ENCODE results near the gene OR5H14. TPM values are rescaled to one million over a fixed set of nuclear protein-coding genes. Genes with fewer than 3 reads are reported as not detected.

The OR5H14 gene
- total and polyA plus RNA-seq, 2 of the 8 experiments (the other 6 are each of a cell fraction or from before 2014, with no cell fraction given), result not detected

GRCh38 chr3:98109807-98110549 is 37.3 kb upstream of the OR5H14 start:
- CTCF ChIA-PET (ENCODE audit: partially characterized antibody), result interaction anchor here (1.0 to 1.2 kb wide), 2 partner anchors 11 to 17 kb away, joined by 3 read pairs; no protein-coding TSS in a partner anchor
- no peak for FAIRE-seq
- 92% methylated on average over 4 of the region's 4 CpGs; no CpG with 5 or more reads in 1 of the 2 experiments for WGBS, 2 experiments (ENCODE audit: extremely low coverage in 1 of 2, insufficient coverage in 1 of 2, insufficient read length in 1 of 2, insufficient replicate concordance in 2 of 2, low coverage in 1 of 2, low lambda C conversion rate in 2 of 2, missing lambda C conversion rate in 1 of 2)

More at GRCh38 chr3:98109807-98110549, 37.3 kb upstream of the OR5H14 start:
- no peak overlapping the region for H2AK5ac ChIP-seq (ENCODE audit: low read depth, low read length)
- H3K27ac ChIP-seq (ENCODE audit: low read depth, low read length), result no peak overlapping the region
- H2BK5ac ChIP-seq (ENCODE audit: low read depth, low read length), result no peak overlapping the region
- DNase-seq (ENCODE audit: low read depth in 1 of 2, low spot score in 2 of 2), result no peak
- no peak overlapping the region for H4K91ac ChIP-seq (replicated peaks; ENCODE audit: insufficient read length, low read length)
- H3K36me3 ChIP-seq (ENCODE audit: control insufficient read depth in 2 of 4, insufficient read depth in 4 of 4, low read length in 3 of 4), result no peaks in the 10 kb centered on the region
- H4K5ac ChIP-seq (ENCODE audit: insufficient read length, low read depth, low read length), result no peak overlapping the region
- no peak overlapping the region for H3K23ac ChIP-seq (ENCODE audit: insufficient read length)
- no peak overlapping the region for H4K8ac ChIP-seq (ENCODE audit: extremely low read depth, insufficient read depth, low read length)
- no peak overlapping the region for H3K4ac ChIP-seq (replicated peaks; ENCODE audit: insufficient read length, low read depth, low read length)
- H3K27me3 ChIP-seq (replicated peaks in 1 of 4; ENCODE audit: control insufficient read depth in 3 of 4, extremely low read depth in 1 of 4, insufficient read depth in 3 of 4, low read length in 3 of 4), result no peaks in the 10 kb centered on the region
- no peak overlapping the region for H3K9ac ChIP-seq (replicated peaks in 1 of 4; ENCODE audit: extremely low read depth in 1 of 4, low read depth in 3 of 4, low read length in 3 of 4)
- H2BK12ac ChIP-seq (ENCODE audit: low read depth, low read length), result no peak overlapping the region
- POLR2A ChIA-PET (ENCODE audit: partially characterized antibody), result no interaction called here
- peaks cover 15 to 26% of the 10 kb centered on the region in 2 experiments for H3K9me3 ChIP-seq (ENCODE audit: insufficient read depth in 2 of 2, low read depth in 1 of 2, low read length in 1 of 2)
- no peak overlapping the region for H2BK20ac ChIP-seq (ENCODE audit: low read length)
- H2AFZ ChIP-seq (ENCODE audit: low read length), result no peak overlapping the region
- no peak overlapping the region for H3K4me2 ChIP-seq (ENCODE audit: insufficient read depth in 1 of 2, low read depth in 2 of 2, low read length in 2 of 2)
- H3K23me2 ChIP-seq (ENCODE audit: low read depth, low read length), result no peaks in the 10 kb centered on the region; the same call in 1 of the 2 replicates
- no peaks in the 10 kb centered on the region for H3K79me2 ChIP-seq (ENCODE audit: control insufficient read depth in 1 of 2, insufficient read depth in 2 of 2, low read length in 2 of 2)
- H3K4me3 ChIP-seq (ENCODE audit: extremely low read depth in 1 of 4, insufficient read depth in 2 of 4, low read depth in 3 of 4, low read length in 4 of 4), result no peak overlapping the region
- no peak overlapping the region for H3K14ac ChIP-seq (ENCODE audit: insufficient read length)
- H3K56ac ChIP-seq (replicated peaks; ENCODE audit: insufficient read length, low read depth, low read length), result no peak overlapping the region
- no peak overlapping the region for H2BK15ac ChIP-seq (ENCODE audit: low read length)
- H2BK120ac ChIP-seq (replicated peaks; ENCODE audit: low read depth, low read length), result no peak overlapping the region
- TF ChIP-seq TAF1 (IDR thresholded peaks at IDR 0.05; ENCODE audit: low read depth, low read length), result no peak
- no peak for TF ChIP-seq GTF2F1 (IDR thresholded peaks at IDR 0.05; ENCODE audit: borderline replicate concordance, low read depth, low read length)
- TF ChIP-seq TAF7 (optimal IDR thresholded peaks at IDR 0.05; ENCODE audit: borderline replicate concordance, low read depth, low read length), result no peak
- TF ChIP-seq CHD1 (IDR thresholded peaks at IDR 0.05; ENCODE audit: low read depth, low read length), result no peak
- no peak for TF ChIP-seq CTBP2 (IDR thresholded peaks at IDR 0.05; ENCODE audit: borderline replicate concordance, insufficient read depth, insufficient read length, low read length)
- no peak for TF ChIP-seq E2F6 (IDR thresholded peaks at IDR 0.05)
- no peak for TF ChIP-seq KDM1A (IDR thresholded peaks at IDR 0.05; ENCODE audit: borderline replicate concordance, low read length)
- no peak for TF ChIP-seq PHF8 (conservative IDR thresholded peaks at IDR 0.05; ENCODE audit: low read depth, low read length)
- TF ChIP-seq RNF2 (IDR thresholded peaks at IDR 0.05; ENCODE audit: borderline replicate concordance, low read depth, low read length, missing control alignments, poor library complexity, severe bottlenecking), result no peak
- no peak for TF ChIP-seq FOSL1 (IDR thresholded peaks at IDR 0.05; ENCODE audit: insufficient read depth, low read depth, low read length)
- TF ChIP-seq CHD2 (IDR thresholded peaks at IDR 0.05; ENCODE audit: low read length), result no peak
- no peak for TF ChIP-seq SRF (IDR thresholded peaks at IDR 0.05; ENCODE audit: low read depth, low read length)
- H3K79me1 ChIP-seq (ENCODE audit: low read depth, low read length), result no peaks in the 10 kb centered on the region
- peaks cover 0 to 3% (median 0%) of the 10 kb centered on the region in 4 experiments; a peak in 1 of 7 replicates for H3K4me1 ChIP-seq (replicated peaks in 1 of 4; ENCODE audit: control insufficient read depth in 3 of 4, insufficient read depth in 4 of 4, low read length in 3 of 4)
- H4K20me1 ChIP-seq (replicated peaks in 1 of 2; ENCODE audit: control insufficient read depth in 1 of 2, insufficient read depth in 2 of 2, low read length in 2 of 2), result no peaks in the 10 kb centered on the region
- H3K18ac ChIP-seq (ENCODE audit: extremely low read depth, low read length), result no peak overlapping the region
